Renal cortex interstitium (tissue), 11 donors: Measurements from ENCODE around the gene TNK2. TPM values are rescaled to one million over a fixed set of nuclear protein-coding genes. Genes with fewer than 3 reads are reported as not detected.

Experiments used
- DNase-seq, 11 donors: peaks; one replicate each; pipeline ENCODE4 v3.0.0-alpha.2; 2013; ENCODE audit warnings: low read depth in 9 of 11, low spot score in 4 of 11; ENCODE audit errors: extremely low read depth in 1 of 11
- polyA plus RNA-seq, 3 donors: library from polyadenylated mRNA; unstranded; fragments of 120-200 nt; gene quantifications; one replicate each; pipeline ENCODE4 v1.2.1, GENCODE V29; 2013; ENCODE audit not compliant: insufficient read length in 3 of 3

The TNK2 gene
- polyA plus RNA-seq, 3 donors = 24.2 to 36.9 (median 33.8) TPM

- DNase-seq = peak in 3 of 11 donors; percentile 63 to 69 (median 67)
Observed at GRCh38 chr3:195892105-195893043, 16.0 kb downstream of the TNK2 start.

GRCh38 chr3:195891431-195892104 lies 16.8 kb downstream of the TNK2 start:
- DNase-seq = no peak

- no peak for DNase-seq
Observed at GRCh38 chr3:195889870-195890295, 18.5 kb downstream of the TNK2 start.

GRCh38 chr3:195888981-195889869 lies 19.1 kb downstream of the TNK2 start:
- no peak for DNase-seq

- no peak for DNase-seq
Observed at GRCh38 chr3:195888311-195888761, 20.0 kb downstream of the TNK2 start.

- no peak for DNase-seq
Observed at GRCh38 chr3:195887670-195888069, 20.7 kb downstream of the TNK2 start.

- DNase-seq = no peak
Observed at GRCh38 chr3:195886181-195887141, 21.9 kb downstream of the TNK2 start.

GRCh38 chr3:195885036-195885891 lies 23.1 kb downstream of the TNK2 start:
- DNase-seq = no peak

- DNase-seq = no peak
Observed at GRCh38 chr3:195884691-195885035, 23.7 kb downstream of the TNK2 start.

GRCh38 chr3:195883801-195884200 lies 24.6 kb downstream of the TNK2 start:
- no peak for DNase-seq

GRCh38 chr3:195883160-195883559 lies 25.2 kb downstream of the TNK2 start:
- DNase-seq = no peak

GRCh38 chr3:195882002-195882441 lies 26.3 kb downstream of the TNK2 start:
- DNase-seq = no peak

- DNase-seq = no peak
Observed at GRCh38 chr3:195881276-195881988, 26.9 kb downstream of the TNK2 start.

GRCh38 chr3:195880037-195880431 lies 28.3 kb downstream of the TNK2 start:
- DNase-seq = no peak

GRCh38 chr3:195879416-195880036 lies 28.8 kb downstream of the TNK2 start:
- no peak for DNase-seq
